Skin epidermis (tissue), 12 donors: ENCODE results near the gene MSMB.
"Not testable (repeated sequence)": the region's sequence is repeated elsewhere in the genome, so short reads cannot be mapped to it uniquely, and the experiment has no call there.

ENCODE experiments used
- H3K27ac ChIP-seq, 21 experiments: fragments of 200-600 bp; sonication (generic) in 11 of 21; one replicate each; pipeline ENCODE4 v1.5.0; 2020; ENCODE audit warnings: mild to moderate bottlenecking in 3 of 21, inconsistent platforms in 2 of 21, moderate library complexity in 2 of 21
- H3K4me3 ChIP-seq, 7 experiments: fragments of 200-600 bp; sonication (generic) in 2 of 7; one replicate each; pipeline ENCODE4 v1.5.0; 2020; ENCODE audit warnings: inconsistent platforms in 2 of 7, mild to moderate bottlenecking in 2 of 7, moderate library complexity in 1 of 7

The MSMB gene

DNA sequence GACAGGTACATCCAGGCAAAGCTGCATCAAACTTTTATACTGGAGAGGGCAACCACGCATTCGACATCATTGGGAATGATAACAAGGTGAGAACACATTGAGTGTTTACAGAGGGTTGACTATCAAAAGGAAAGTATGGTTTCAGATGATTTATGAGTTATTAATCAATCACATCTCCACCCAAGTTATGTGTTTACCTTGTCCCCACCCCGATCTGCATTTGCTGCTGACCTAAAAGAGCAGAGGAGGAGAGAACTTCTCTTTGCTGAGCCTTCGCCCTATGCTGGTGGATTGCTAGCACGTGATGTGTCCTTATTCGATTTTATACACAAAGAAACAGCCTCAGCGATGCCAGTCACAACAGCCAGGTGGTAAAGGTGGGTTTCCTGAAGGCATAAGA is at the start of gene MSMB:
TSS of gene MSMB (minus strand) at position 9 of the 400 bp plus-strand sequence. CDS start 32 bp downstream, outside the sequence.
- Histone ChIP-seq H3K27ac (no peak within 1 kb of the TSS), H3K4me3 (no peak within 1 kb of the TSS)

DNA sequence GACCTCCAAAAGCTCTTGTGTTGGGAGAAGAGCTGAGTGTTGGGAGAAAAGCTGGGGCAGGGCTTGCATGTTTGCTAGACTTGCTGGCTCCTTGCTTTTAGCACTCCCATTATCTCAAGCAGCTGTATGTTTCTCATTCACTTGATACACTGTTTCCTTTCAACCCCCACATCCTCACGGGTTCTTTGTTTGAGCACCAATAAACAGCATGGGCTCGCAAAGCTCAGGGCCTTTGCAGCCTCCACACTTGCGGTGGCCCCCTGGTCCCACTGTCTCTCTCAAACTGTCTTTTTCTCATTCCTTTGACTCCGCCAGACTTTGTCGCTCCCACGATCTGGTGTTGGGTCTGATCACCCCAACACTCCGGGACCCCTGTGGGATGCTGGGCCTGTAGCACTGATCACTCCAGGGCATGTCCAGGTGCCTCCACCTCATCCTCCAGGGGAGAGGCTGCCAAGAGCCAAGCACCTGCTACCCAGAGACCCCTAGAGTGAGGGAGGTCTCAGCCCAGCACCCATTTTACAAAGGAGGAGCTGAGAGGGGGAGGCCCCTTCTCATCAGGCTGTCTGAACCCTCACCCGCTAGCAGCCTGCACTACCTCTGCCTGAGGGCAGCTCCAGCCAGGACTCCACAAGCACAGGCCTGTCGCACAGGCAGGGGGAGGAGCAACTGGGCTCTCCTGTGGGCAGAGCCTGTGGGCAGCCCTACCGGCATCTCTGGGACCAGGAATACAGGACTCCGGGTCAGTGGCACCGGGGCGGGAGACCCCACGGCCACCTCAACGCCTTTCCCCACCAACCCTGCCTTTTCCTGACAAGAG is 49.1 kb upstream of the MSMB start:
- peak overlapping the region in 2 of 21 experiments; percentile 14 to 29 for H3K27ac ChIP-seq
- H3K4me3 ChIP-seq: no peak overlapping the region

DNA sequence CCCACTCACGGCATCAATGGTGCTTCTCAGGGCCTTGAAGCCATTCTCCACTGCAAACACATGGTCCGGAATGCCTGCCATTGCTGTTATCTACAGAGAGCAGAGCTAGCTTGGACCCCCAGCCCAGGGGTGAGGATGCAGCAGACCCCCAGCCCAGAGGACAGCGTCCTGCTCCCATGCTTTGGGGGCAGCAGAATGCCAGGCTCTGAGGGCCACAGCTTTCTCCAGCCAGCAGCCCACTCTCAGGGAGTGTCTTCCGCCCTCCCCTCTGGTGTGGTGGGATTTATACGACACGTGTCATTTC is 48.1 kb upstream of the MSMB start:
- peak overlapping the region in 1 of 21 experiments; percentile 9 for H3K27ac ChIP-seq
- no peak overlapping the region for H3K4me3 ChIP-seq

GRCh38 chr10:46093316-46094196 is 47.5 kb upstream of the MSMB start:
- H3K27ac ChIP-seq: peak overlapping the region in 1 of 21 experiments; percentile 9
- not testable (repeated sequence) for H3K4me3 ChIP-seq

GRCh38 chr10:46092524-46093081 is 46.5 kb upstream of the MSMB start:
- Histone ChIP-seq H3K4me3 (no peak overlapping the region), H3K27ac (no peak overlapping the region)

GRCh38 chr10:46091828-46092523 is 45.9 kb upstream of the MSMB start:
- Histone ChIP-seq H3K27ac (peak overlapping the region in 5 of 21 experiments; percentile 2 to 48 (median 35)), H3K4me3 (no peak overlapping the region)

GRCh38 chr10:46091080-46091827 is 45.2 kb upstream of the MSMB start:
- H3K4me3 ChIP-seq: no peak overlapping the region
- peak overlapping the region in 3 of 21 experiments; percentile 35 to 48 (median 47) for H3K27ac ChIP-seq

- no peak overlapping the region for H3K4me3 ChIP-seq
These were observed 44.3 kb upstream of the MSMB start for GRCh38 chr10:46090258-46090812.

GRCh38 chr10:46087381-46087780 is 41.3 kb upstream of the MSMB start:
- not testable (repeated sequence) for H3K27ac ChIP-seq, H3K4me3 ChIP-seq

More at GRCh38 chr10:46090258-46090812, 44.3 kb upstream of the MSMB start:
- H3K27ac ChIP-seq: no peak overlapping the region

GRCh38 chr10:46084321-46085165 is 38.5 kb upstream of the MSMB start:
- Histone ChIP-seq H3K4me3 (no peak overlapping the region), H3K27ac (no peak overlapping the region)

- H3K4me3 ChIP-seq: no peak overlapping the region
- peak overlapping the region in 1 of 21 experiments; percentile 59 for H3K27ac ChIP-seq
These were observed 34.8 kb upstream of the MSMB start for GRCh38 chr10:46080886-46081285.

GRCh38 chr10:46079831-46080585 is 33.9 kb upstream of the MSMB start:
- H3K4me3 ChIP-seq: no peak overlapping the region
- peak overlapping the region in 2 of 21 experiments; percentile 7 to 59 for H3K27ac ChIP-seq

GRCh38 chr10:46077731-46078413 is 31.8 kb upstream of the MSMB start:
- Histone ChIP-seq H3K27ac (peak overlapping the region in 2 of 21 experiments; percentile 14 to 60), H3K4me3 (no peak overlapping the region)

- Histone ChIP-seq H3K4me3 (no peak overlapping the region), H3K27ac (peak overlapping the region in 2 of 21 experiments; percentile 19 to 60)
These were observed 31.1 kb upstream of the MSMB start for GRCh38 chr10:46077141-46077554.

DNA sequence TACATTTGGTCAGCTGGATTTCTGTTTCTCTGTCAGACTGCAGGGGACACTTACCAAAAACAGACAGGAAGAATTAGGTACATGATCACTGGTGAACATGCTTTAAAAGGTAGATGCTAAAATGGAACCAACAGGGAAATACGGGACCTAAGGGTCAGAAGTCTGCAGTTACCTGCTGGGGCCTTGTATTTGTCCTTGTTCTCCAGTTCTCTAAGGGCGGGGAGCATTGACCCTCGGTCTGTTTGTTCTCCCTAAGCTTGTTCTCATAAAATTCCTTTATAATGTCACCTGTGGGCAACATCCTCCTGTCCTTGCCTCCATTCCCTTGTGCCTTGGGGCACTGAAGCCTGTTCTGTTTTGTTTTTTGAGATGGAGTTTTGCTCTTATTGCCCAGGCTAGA is 29.8 kb upstream of the MSMB start:
- Histone ChIP-seq H3K27ac (no peak overlapping the region), H3K4me3 (no peak overlapping the region)

- H3K4me3 ChIP-seq: no peak overlapping the region
- no peak overlapping the region for H3K27ac ChIP-seq
These were observed 28.3 kb upstream of the MSMB start for GRCh38 chr10:46074196-46074946.
